ENCODE results near the gene CDK6. TPM values are rescaled to one million over a fixed set of nuclear protein-coding genes. Genes with fewer than 3 reads are reported as not detected.

CDK6 gene
- polyA plus RNA-seq, 2 of the 4 experiments (the other 2 are of a cell fraction): 13.6 to 25.9 TPM

DNA sequence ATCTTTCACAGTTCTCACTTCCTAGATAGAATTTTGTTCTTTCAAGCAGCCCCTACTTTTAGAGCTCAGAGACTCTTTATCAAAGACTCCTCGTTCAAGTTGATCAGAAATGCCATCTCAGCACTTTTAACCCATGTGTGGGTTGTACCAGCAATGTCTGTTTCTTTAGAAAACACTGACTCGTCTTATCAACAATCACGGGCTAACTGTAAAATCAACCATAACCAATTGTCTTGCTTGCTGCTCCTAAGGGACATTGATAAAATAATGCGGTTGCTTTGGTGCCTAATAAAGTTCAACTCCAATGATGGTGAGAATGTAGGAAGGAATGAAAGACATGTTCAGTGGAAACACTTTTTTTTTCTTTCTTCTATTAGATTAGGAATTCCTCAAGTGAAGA is 12.9 kb upstream of the CDK6 start:
- POLR2A ChIA-PET: no interaction called here
- CTCF ChIA-PET: no interaction called here
- WGBS (ENCODE audit: missing lambda C conversion rate): 32% methylated on average over 4 of the region's 4 CpGs
- DNase-seq (ENCODE audit: low read depth in 1 of 2, low spot score in 1 of 2): no peak
- no peak for ATAC-seq
- H3K4me2 ChIP-seq: no peak overlapping the region
- H3K4me3 ChIP-seq: no peak overlapping the region
- H3K9me3 ChIP-seq: no peaks in the 10 kb centered on the region
- H3K4me1 ChIP-seq: no peaks in the 10 kb centered on the region
- peak; percentile 96 for TF ChIP-seq MAFK (IDR thresholded peaks at IDR 0.05; ENCODE audit: partially characterized antibody)
- TF ChIP-seq, protein P1, sequence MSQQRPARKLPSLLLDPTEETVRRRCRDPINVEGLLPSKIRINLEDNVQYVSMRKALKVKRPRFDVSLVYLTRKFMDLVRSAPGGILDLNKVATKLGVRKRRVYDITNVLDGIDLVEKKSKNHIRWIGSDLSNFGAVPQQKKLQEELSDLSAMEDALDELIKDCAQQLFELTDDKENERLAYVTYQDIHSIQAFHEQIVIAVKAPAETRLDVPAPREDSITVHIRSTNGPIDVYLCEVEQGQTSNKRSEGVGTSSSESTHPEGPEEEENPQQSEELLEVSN (IDR thresholded peaks at IDR 0.05; ENCODE audit: borderline replicate concordance, low read depth): no peak
- no peak for FAIRE-seq
- H3K27ac ChIP-seq: no peak overlapping the region

DNA sequence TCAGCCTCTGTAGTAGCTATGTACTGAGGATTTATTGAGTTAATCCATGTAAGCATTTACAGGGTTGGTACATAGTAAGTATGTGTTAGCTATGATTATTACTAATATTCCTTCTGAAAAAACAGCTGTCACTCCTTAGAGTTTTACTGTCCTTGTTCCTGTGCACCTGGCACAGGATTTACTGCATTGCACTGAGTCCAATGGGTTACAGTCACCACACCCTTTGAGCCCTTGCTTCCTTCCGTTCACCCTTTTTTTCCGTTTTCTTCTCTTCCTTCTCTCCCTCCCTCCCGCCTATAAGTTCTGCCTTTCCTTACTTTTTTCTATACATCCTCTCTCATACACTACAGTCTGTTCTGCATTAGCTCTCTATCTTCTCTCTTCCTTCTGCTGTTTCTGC is 12.5 kb upstream of the CDK6 start:
- Histone ChIP-seq H3K4me2 (no peak overlapping the region), H3K4me1 (no peaks in the 10 kb centered on the region), H3K9me3 (no peaks in the 10 kb centered on the region), H3K4me3 (no peak overlapping the region), H3K27ac (no peak overlapping the region)
- ATAC-seq: no peak
- no peak for FAIRE-seq
- ChIA-PET POLR2A (no interaction called here), CTCF (no interaction called here)
- no peak for DNase-seq (ENCODE audit: low read depth in 1 of 2, low spot score in 1 of 2)
- 75% methylated on average over 3 of the region's 3 CpGs for WGBS (ENCODE audit: missing lambda C conversion rate)
- no peak for TF ChIP-seq MYC (IDR thresholded peaks at IDR 0.05; ENCODE audit: borderline replicate concordance, low read length)
- TF ChIP-seq NPAS2 (CRISPR knock-in tag; IDR thresholded peaks at IDR 0.05; ENCODE audit: borderline replicate concordance): no peak
- TF ChIP-seq JUN (IDR thresholded peaks at IDR 0.05): no peak
- TF ChIP-seq RCOR1 (IDR thresholded peaks at IDR 0.05; ENCODE audit: low read depth, low read length): no peak
- no peak for TF ChIP-seq BHLHE40 (IDR thresholded peaks at IDR 0.05; ENCODE audit: low read depth, low read length)
- TF ChIP-seq MAFK (IDR thresholded peaks at IDR 0.05; ENCODE audit: partially characterized antibody): no peak
- TF ChIP-seq, protein P2, sequence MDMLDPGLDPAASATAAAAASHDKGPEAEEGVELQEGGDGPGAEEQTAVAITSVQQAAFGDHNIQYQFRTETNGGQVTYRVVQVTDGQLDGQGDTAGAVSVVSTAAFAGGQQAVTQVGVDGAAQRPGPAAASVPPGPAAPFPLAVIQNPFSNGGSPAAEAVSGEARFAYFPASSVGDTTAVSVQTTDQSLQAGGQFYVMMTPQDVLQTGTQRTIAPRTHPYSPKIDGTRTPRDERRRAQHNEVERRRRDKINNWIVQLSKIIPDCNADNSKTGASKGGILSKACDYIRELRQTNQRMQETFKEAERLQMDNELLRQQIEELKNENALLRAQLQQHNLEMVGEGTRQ (IDR thresholded peaks at IDR 0.05): no peak
- no peak for TF ChIP-seq EHMT2 (IDR thresholded peaks at IDR 0.05; ENCODE audit: low read depth)
- no peak for TF ChIP-seq MAZ (IDR thresholded peaks at IDR 0.05; ENCODE audit: borderline replicate concordance, low read depth, low read length)
- TF ChIP-seq, protein P3, sequence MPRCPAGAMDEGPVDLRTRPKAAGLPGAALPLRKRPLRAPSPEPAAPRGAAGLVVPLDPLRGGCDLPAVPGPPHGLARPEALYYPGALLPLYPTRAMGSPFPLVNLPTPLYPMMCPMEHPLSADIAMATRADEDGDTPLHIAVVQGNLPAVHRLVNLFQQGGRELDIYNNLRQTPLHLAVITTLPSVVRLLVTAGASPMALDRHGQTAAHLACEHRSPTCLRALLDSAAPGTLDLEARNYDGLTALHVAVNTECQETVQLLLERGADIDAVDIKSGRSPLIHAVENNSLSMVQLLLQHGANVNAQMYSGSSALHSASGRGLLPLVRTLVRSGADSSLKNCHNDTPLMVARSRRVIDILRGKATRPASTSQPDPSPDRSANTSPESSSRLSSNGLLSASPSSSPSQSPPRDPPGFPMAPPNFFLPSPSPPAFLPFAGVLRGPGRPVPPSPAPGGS (IDR thresholded peaks at IDR 0.05): no peak
- TF ChIP-seq, protein P4, sequence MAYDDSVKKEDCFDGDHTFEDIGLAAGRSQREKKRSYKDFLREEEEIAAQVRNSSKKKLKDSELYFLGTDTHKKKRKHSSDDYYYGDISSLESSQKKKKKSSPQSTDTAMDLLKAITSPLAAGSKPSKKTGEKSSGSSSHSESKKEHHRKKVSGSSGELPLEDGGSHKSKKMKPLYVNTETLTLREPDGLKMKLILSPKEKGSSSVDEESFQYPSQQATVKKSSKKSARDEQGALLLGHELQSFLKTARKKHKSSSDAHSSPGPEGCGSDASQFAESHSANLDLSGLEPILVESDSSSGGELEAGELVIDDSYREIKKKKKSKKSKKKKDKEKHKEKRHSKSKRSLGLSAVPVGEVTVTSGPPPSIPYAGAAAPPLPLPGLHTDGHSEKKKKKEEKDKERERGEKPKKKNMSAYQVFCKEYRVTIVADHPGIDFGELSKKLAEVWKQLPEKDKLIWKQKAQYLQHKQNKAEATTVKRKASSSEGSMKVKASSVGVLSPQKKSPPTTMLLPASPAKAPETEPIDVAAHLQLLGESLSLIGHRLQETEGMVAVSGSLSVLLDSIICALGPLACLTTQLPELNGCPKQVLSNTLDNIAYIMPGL (CRISPR knock-in tag; IDR thresholded peaks at IDR 0.05; ENCODE audit: borderline replicate concordance): no peak
- TF ChIP-seq CBX8 (IDR thresholded peaks at IDR 0.05): no peak
- no peak for TF ChIP-seq CEBPB (IDR thresholded peaks at IDR 0.05)
- no peak for TF ChIP-seq POLR2A (IDR thresholded peaks at IDR 0.05; ENCODE audit: low read length)
- TF ChIP-seq, protein P5, sequence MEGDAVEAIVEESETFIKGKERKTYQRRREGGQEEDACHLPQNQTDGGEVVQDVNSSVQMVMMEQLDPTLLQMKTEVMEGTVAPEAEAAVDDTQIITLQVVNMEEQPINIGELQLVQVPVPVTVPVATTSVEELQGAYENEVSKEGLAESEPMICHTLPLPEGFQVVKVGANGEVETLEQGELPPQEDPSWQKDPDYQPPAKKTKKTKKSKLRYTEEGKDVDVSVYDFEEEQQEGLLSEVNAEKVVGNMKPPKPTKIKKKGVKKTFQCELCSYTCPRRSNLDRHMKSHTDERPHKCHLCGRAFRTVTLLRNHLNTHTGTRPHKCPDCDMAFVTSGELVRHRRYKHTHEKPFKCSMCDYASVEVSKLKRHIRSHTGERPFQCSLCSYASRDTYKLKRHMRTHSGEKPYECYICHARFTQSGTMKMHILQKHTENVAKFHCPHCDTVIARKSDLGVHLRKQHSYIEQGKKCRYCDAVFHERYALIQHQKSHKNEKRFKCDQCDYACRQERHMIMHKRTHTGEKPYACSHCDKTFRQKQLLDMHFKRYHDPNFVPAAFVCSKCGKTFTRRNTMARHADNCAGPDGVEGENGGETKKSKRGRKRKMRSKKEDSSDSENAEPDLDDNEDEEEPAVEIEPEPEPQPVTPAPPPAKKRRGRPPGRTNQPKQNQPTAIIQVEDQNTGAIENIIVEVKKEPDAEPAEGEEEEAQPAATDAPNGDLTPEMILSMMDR (IDR thresholded peaks at IDR 0.05): no peak
- no peak for TF ChIP-seq RFX5 (IDR thresholded peaks at IDR 0.05)

DNA sequence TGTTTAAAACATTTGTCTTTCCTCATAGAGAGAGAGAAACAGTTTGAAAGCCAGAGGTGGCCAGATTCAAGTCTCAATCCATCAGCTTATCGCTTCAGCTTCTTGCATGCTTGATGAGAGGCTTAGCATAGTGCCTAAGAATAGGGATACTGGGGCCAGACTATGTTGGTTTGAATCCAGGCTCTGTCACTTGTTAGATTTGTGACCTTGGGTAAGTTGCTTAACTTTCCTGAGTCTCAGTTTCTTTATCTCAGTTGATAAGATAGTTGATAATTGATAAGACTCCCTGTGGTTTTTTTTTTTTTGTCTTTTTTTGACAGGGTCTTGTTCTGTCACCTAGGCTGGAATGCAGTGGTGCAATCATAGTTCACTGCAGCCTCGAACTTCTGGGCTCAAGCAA is 12.1 kb upstream of the CDK6 start:
- FAIRE-seq (no peak), DNase-seq (ENCODE audit: low read depth in 1 of 2, low spot score in 1 of 2) (no peak), ATAC-seq (no peak)
- Histone ChIP-seq H3K4me1 (no peaks in the 10 kb centered on the region), H3K9me3 (no peaks in the 10 kb centered on the region), H3K27ac (no peak overlapping the region), H3K4me2 (no peak overlapping the region), H3K4me3 (no peak overlapping the region)
- ChIA-PET POLR2A (no interaction called here), CTCF (no interaction called here)
- 9% methylated on average over 2 of the region's 2 CpGs for WGBS (ENCODE audit: missing lambda C conversion rate)
- TF ChIP-seq, protein P6, sequence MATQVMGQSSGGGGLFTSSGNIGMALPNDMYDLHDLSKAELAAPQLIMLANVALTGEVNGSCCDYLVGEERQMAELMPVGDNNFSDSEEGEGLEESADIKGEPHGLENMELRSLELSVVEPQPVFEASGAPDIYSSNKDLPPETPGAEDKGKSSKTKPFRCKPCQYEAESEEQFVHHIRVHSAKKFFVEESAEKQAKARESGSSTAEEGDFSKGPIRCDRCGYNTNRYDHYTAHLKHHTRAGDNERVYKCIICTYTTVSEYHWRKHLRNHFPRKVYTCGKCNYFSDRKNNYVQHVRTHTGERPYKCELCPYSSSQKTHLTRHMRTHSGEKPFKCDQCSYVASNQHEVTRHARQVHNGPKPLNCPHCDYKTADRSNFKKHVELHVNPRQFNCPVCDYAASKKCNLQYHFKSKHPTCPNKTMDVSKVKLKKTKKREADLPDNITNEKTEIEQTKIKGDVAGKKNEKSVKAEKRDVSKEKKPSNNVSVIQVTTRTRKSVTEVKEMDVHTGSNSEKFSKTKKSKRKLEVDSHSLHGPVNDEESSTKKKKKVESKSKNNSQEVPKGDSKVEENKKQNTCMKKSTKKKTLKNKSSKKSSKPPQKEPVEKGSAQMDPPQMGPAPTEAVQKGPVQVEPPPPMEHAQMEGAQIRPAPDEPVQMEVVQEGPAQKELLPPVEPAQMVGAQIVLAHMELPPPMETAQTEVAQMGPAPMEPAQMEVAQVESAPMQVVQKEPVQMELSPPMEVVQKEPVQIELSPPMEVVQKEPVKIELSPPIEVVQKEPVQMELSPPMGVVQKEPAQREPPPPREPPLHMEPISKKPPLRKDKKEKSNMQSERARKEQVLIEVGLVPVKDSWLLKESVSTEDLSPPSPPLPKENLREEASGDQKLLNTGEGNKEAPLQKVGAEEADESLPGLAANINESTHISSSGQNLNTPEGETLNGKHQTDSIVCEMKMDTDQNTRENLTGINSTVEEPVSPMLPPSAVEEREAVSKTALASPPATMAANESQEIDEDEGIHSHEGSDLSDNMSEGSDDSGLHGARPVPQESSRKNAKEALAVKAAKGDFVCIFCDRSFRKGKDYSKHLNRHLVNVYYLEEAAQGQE (IDR thresholded peaks at IDR 0.05): no peak
- TF ChIP-seq RFX5 (IDR thresholded peaks at IDR 0.05) (no peak), TP53 (CRISPR knock-in tag; IDR thresholded peaks at IDR 0.05) (no peak), RNF2 (IDR thresholded peaks at IDR 0.05; ENCODE audit: borderline replicate concordance, low read depth) (no peak), ZFP36 (IDR thresholded peaks at IDR 0.05; ENCODE audit: borderline replicate concordance, partially characterized antibody) (no peak), RAD21 (conservative IDR thresholded peaks at IDR 0.05 in 1 of 2, IDR thresholded peaks at IDR 0.05 in 1 of 2) (no peak)
- TF ChIP-seq, protein P7, sequence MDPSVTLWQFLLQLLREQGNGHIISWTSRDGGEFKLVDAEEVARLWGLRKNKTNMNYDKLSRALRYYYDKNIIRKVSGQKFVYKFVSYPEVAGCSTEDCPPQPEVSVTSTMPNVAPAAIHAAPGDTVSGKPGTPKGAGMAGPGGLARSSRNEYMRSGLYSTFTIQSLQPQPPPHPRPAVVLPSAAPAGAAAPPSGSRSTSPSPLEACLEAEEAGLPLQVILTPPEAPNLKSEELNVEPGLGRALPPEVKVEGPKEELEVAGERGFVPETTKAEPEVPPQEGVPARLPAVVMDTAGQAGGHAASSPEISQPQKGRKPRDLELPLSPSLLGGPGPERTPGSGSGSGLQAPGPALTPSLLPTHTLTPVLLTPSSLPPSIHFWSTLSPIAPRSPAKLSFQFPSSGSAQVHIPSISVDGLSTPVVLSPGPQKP (IDR thresholded peaks at IDR 0.05; ENCODE audit: low read depth, low read length): no peak

All from A549 (cell line).